Raji (cell line): ENCODE measurements around the gene DPM3.

Experiments
- POLR2A ChIP-seq: IDR thresholded peaks from 2 replicates; pipeline ENCODE4 v1.6.1; 2011; ENCODE audit warnings: low read depth, low read length, control low read depth; ENCODE audit not compliant: insufficient read depth

The DPM3 gene

DNA sequence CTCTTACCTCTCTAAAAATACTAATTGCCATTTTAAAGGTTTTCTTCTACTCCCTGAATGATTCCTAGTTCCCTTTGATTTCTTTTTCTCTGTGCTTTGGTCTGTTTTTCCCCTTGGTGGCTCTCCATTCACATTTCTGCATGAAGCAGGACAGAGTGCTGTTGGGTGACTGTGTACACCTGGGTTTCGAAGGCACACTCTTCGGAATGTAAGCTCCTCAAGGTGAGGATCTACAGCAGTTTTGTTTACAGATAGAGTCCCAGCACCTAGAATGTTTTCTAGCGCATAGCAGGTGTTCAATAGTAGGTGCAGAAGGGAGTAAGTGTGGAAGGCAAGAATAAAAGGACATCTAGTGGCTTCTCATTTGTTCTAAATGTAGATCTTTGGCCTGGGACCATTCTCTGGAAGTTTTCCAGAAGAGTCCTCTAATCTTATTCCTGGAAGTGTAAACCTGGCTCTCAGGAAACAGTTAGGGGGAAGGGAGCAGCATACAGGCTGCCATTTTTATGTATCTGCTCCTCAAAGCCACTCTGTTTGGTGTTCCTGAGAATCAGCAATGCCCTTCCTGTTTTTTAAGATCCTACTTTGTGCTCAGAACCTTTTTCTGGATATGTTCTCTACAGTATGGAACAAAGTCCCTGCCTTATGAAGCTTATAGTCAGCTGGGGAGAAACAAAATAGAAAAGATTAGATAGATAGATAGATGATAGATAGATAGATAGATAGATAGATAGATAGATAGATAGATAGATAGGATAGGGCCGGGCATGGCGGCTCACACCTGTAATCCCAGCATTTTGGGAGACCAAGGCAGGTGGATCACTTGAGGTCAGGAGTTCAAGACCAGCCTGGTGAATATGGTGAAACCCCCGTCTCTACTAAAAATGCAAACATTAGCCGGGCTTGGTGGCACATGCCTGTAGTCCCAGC, 35.5 kb downstream of the DPM3 start:
- TF ChIP-seq POLR2A, result no peak

DNA sequence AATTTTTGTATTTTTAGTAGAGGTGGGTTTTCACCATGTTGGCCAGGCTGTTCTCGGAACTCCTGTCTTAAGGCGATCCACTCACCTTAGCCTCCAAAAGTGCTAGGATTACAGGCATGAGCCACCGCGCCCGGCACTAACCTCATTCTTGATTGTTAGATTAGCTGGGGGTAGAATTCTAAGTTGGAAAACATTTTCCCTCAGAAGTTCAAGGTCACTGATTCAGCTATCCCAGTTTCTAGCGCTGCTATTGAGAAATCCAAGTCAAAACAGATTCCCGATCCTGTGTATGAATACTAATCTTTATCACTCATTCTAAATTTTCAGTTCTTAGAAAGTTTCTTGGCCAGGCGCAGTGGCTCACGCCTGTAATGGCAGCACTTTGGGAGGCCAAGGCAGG, 37.0 kb downstream of the DPM3 start:
- TF ChIP-seq POLR2A, result no peak

DNA sequence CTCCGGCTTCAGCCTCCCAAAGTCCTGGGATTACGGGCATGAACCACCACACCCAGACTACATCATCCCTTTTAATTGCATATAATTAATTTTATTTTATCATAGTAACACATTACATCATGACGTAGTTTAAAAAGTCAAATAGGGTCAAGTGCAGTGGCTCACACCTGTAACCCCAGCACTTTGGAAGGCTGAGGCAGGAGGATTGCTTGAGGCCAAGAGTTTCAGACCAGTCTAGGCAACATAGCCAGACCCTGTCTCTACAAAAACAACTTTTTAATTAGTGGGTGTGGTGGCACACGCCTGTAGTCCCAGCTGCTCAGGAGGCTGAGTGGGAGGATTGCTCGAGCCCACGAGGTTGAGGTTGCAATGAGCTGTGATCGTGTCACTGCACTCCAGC, 41.0 kb downstream of the DPM3 start:
- no peak for TF ChIP-seq POLR2A

- TF ChIP-seq POLR2A, result no peak
Observed at GRCh38 chr1:155094622-155094948, 45.7 kb downstream of the DPM3 start.

DNA sequence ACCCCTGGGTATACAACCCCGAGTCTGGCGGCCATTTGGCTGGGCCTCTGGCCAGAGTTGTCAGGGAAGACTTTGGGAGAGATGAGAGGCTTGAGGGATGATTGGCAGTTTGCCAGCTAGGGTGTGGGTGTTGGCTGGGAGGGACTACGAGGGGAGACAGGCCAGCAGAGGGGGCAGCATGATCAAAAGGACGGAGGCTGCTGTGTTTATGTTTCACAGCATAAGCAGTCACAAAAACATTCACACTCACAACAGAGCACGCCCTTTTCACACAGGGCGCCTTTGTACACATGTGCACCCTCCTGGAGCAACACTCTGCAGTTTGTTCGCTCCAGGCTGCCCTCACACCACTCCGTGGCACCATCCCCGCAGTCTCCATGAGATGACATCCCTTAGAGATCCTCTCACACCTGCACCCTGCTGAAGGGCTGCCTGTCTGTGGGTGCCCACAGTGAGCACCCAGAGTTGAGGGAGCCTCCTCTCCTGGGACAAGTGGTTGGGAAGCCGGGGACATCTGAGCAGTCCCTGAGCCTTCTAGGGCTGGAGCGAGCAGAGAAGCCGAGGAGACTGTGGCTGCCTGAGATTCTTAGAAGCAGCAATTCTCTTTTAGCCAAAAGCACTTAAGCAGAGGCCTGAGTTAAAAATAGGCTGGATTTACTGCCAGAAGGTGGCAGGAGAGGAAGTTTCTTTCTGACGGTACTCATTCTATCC, 46.3 kb downstream of the DPM3 start:
- TF ChIP-seq POLR2A, result no peak

DNA sequence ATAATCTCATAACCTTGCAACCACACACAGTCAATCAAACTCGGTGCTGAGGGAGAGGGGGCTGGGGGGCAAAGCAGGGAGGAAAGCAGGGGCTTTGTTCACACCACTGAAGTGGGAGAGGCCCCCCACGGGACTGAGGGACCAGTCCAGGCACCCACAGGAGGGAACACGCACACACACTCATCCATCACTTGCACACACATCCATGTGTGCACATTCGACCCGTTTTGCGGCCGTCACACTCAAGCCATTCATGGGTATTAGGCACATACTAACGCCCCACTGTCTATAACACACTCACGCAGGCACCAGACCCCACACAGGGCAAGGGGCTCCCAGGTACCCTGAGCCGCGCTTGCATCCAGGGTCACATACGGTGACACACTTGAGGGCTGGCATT, 47.7 kb downstream of the DPM3 start:
- no peak for TF ChIP-seq POLR2A

DNA sequence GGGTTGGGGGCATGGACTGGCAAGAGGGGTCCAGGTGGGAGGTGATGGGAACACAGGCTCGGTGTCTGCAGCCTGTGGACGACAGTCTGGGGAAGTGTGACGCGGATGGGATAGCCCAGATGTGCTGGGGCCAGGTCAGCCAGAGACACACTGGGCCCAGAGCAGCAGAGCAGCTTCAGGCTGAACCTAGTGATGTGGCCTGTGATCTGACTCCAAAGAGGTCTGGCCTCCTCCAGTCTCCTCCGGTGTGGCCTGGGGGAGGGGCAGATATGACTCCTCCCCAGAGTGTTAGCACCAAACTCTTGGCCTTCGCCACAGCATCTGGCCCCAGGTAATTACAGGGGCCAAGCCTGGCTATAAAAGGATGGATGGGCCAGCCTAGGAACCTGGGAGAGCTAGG, 48.2 kb downstream of the DPM3 start:
- TF ChIP-seq POLR2A, result no peak

DNA sequence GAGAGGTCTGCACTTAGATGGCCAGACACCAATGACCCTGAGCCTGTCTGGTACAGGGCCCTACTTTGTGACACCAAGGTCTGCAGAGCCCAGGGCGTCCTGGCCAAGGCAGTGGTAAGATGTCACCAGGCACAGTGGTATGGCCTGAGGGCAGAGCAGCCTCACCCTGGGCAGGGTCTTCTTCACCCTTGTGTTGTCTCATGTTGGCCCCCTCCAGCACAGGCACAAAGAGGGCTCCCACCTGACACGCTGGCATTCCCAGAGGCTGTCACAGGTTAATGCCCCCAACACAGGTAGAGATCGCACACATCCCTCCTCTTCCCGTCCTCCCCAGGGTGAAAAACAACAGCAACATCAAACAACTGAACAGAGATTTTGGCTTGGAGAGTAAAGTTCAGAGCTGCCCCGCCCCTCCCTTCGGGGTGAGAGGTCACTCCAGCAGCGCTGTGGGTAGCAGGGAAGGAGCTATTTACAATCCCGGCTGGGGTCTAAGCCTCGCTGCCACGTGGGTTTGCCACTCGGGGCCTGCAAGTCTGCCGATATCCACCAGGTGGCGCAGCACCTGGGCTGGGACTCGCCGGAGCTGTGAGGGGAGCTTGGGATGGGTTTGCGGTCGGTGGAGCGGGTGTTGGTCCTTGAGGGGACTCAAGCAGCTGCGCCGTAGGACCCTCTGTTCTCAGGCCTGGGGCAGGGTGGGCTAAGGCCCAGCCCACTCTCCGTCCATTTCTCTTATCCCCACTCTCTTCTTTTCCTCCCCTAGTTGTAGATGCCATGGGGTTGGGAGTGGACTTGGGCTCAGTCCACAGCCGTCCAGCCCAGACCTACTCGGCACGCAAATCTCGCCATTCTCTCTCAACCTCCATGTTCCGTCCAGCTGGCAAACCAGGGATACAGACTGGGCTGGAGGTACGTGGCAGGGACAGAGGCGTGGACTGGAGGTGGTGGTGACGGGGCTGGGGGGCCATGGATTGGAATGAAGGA, 49.0 kb downstream of the DPM3 start:
- peak; percentile 27; the same call in 1 of the 2 replicates for TF ChIP-seq POLR2A
